GM18499 (cell line): ENCODE data around the gene CYP26A1.
"Not testable (repeated sequence)": the region's sequence is repeated elsewhere in the genome, so short reads cannot be mapped to it uniquely, and the experiment has no call there.

Experiments used
- ATAC-seq: cut with Tn5 transposase; IDR thresholded peaks from one replicate; pipeline ENCODE4 v1.9.1; 2021; ENCODE audit warnings: moderate number of reproducible peaks; ENCODE audit not compliant: insufficient read depth, unreplicated experiment

CYP26A1 gene

GRCh38 chr10:93077860-93078337, 4.2 kb downstream of the CYP26A1 start:
- ATAC-seq = no peak

- ATAC-seq = no peak
Measured at GRCh38 chr10:93079663-93080349, 6.1 kb downstream of the CYP26A1 start.

GRCh38 chr10:93080350-93081046, 6.8 kb downstream of the CYP26A1 start:
- ATAC-seq = no peak

- no peak for ATAC-seq
Measured at GRCh38 chr10:93081318-93081717, 7.6 kb downstream of the CYP26A1 start.

- ATAC-seq = no peak
Measured at GRCh38 chr10:93081834-93082233, 8.1 kb downstream of the CYP26A1 start.

- no peak for ATAC-seq
Measured at GRCh38 chr10:93083743-93084539, 10.2 kb downstream of the CYP26A1 start.

- no peak for ATAC-seq
Measured at GRCh38 chr10:93085272-93085859, 11.7 kb downstream of the CYP26A1 start.

- no peak for ATAC-seq
Measured at GRCh38 chr10:93086289-93086688, 12.6 kb downstream of the CYP26A1 start.

GRCh38 chr10:93087846-93088245, 14.2 kb downstream of the CYP26A1 start:
- no peak for ATAC-seq

GRCh38 chr10:93088466-93088865, 14.8 kb downstream of the CYP26A1 start:
- ATAC-seq = no peak

- no peak for ATAC-seq
Measured at GRCh38 chr10:93090619-93091018, 16.9 kb downstream of the CYP26A1 start.

GRCh38 chr10:93091960-93092359, 18.3 kb downstream of the CYP26A1 start:
- no peak for ATAC-seq

- no peak for ATAC-seq
Measured at GRCh38 chr10:93095225-93095624, 21.5 kb downstream of the CYP26A1 start.

- ATAC-seq = no peak
Measured at GRCh38 chr10:93096901-93097300, 23.2 kb downstream of the CYP26A1 start.

GRCh38 chr10:93097386-93097785, 23.7 kb downstream of the CYP26A1 start:
- no peak for ATAC-seq

GRCh38 chr10:93098816-93099215, 25.1 kb downstream of the CYP26A1 start:
- no peak for ATAC-seq

- no peak for ATAC-seq
Measured at GRCh38 chr10:93099670-93100069, 26.0 kb downstream of the CYP26A1 start.

GRCh38 chr10:93101148-93101547, 27.5 kb downstream of the CYP26A1 start:
- ATAC-seq = not testable (repeated sequence)

- ATAC-seq = no peak
Measured at GRCh38 chr10:93103953-93104352, 30.3 kb downstream of the CYP26A1 start.

- no peak for ATAC-seq
Measured at GRCh38 chr10:93106631-93107072, 33.0 kb downstream of the CYP26A1 start.
